ENCODE measurements around the gene MBL2. TPM values are rescaled to one million over a fixed set of nuclear protein-coding genes. Genes with fewer than 3 reads are reported as not detected.

The MBL2 gene
- total RNA-seq, 2 donors from 2014 or later = 0.17 TPM; not detected in 1

GRCh38 chr10:52747694-52748093 lies 24.9 kb downstream of the MBL2 start:
- Histone ChIP-seq H3K4me3 (no peak overlapping the region), H3K36me3 (no peaks in the 10 kb centered on the region), H3K9me3 (no peaks in the 10 kb centered on the region), H3K9ac (ENCODE audit: low read depth in 2 of 2, low read length in 2 of 2) (no peak overlapping the region), H3K27me3 (no peaks in the 10 kb centered on the region), H3K27ac (no peak overlapping the region), H3K4me1 (no peaks in the 10 kb centered on the region)
- TF ChIP-seq CTCF (IDR thresholded peaks at IDR 0.05) = no peak
- intact Hi-C loops (cut with DNase I) = no loop called here
- DNase-seq = no peak

GRCh38 chr10:52746169-52746568 lies 26.4 kb downstream of the MBL2 start:
- DNase-seq = no peak

GRCh38 chr10:52744057-52744805 lies 28.4 kb downstream of the MBL2 start:
- H3K4me3 ChIP-seq = no peak overlapping the region
- no peaks in the 10 kb centered on the region for H3K9me3 ChIP-seq
- H3K9ac ChIP-seq (ENCODE audit: low read depth in 2 of 2, low read length in 2 of 2) = no peak overlapping the region
- TF ChIP-seq CTCF (IDR thresholded peaks at IDR 0.05) = no peak
- intact Hi-C loops (cut with DNase I) = loop anchor here (5.0 kb wide), 1 partner anchor 33 kb away; no protein-coding TSS in a partner anchor
- DNase-seq = no peak
- no peak overlapping the region for H3K27ac ChIP-seq
- no peaks in the 10 kb centered on the region for H3K4me1 ChIP-seq
- H3K36me3 ChIP-seq = no peaks in the 10 kb centered on the region
- H3K27me3 ChIP-seq = no peaks in the 10 kb centered on the region

More at GRCh38 chr10:52746169-52746568, 26.4 kb downstream of the MBL2 start:
- Histone ChIP-seq H3K27me3 (no peaks in the 10 kb centered on the region), H3K4me1 (no peaks in the 10 kb centered on the region), H3K9me3 (no peaks in the 10 kb centered on the region), H3K27ac (no peak overlapping the region), H3K9ac (ENCODE audit: low read depth in 2 of 2, low read length in 2 of 2) (no peak overlapping the region), H3K4me3 (no peak overlapping the region), H3K36me3 (no peaks in the 10 kb centered on the region)
- TF ChIP-seq CTCF (IDR thresholded peaks at IDR 0.05) = no peak
- intact Hi-C loops (cut with DNase I) = no loop called here

GRCh38 chr10:52742731-52743130 lies 29.9 kb downstream of the MBL2 start:
- no peak for TF ChIP-seq CTCF (IDR thresholded peaks at IDR 0.05)
- intact Hi-C loops (cut with DNase I) = loop anchor here (5.0 kb wide), 1 partner anchor 35 kb away; no protein-coding TSS in a partner anchor
- Histone ChIP-seq H3K4me1 (no peaks in the 10 kb centered on the region), H3K36me3 (no peaks in the 10 kb centered on the region), H3K9ac (ENCODE audit: low read depth in 2 of 2, low read length in 2 of 2) (no peak overlapping the region), H3K9me3 (no peaks in the 10 kb centered on the region), H3K4me3 (no peak overlapping the region), H3K27me3 (no peaks in the 10 kb centered on the region), H3K27ac (no peak overlapping the region)
- no peak for DNase-seq

- H3K27ac ChIP-seq = no peak overlapping the region
- H3K27me3 ChIP-seq = no peaks in the 10 kb centered on the region
- no peak for DNase-seq
- no peaks in the 10 kb centered on the region for H3K4me1 ChIP-seq
- no peaks in the 10 kb centered on the region for H3K36me3 ChIP-seq
- TF ChIP-seq CTCF (IDR thresholded peaks at IDR 0.05) = no peak
- no peaks in the 10 kb centered on the region for H3K9me3 ChIP-seq
- no peak overlapping the region for H3K4me3 ChIP-seq
- H3K9ac ChIP-seq (ENCODE audit: low read depth in 2 of 2, low read length in 2 of 2) = no peak overlapping the region
- intact Hi-C loops (cut with DNase I) = loop anchor here (5.0 kb wide), 1 partner anchor 35 kb away; no protein-coding TSS in a partner anchor
Observed at GRCh38 chr10:52741851-52742250, 30.7 kb downstream of the MBL2 start.

All from colonic mucosa (tissue), 4 donors.